Hepatocyte (in vitro differentiated cells): ENCODE measurements around the gene MACIR. TPM values are rescaled to one million over a fixed set of nuclear protein-coding genes. Genes with fewer than 3 reads are reported as not detected.

ENCODE experiments used
- DNase-seq: peaks from one replicate; pipeline ENCODE4 v3.0.0-alpha.2; 2016; ENCODE audit warnings: low spot score
- H2AFZ ChIP-seq: fragments of 200-600 bp; sonication (generic); 2 replicates; pipeline ENCODE4 v1.6.0; 2016; ENCODE audit warnings: antibody characterized with exemption, mild to moderate bottlenecking
- H3K27ac ChIP-seq: fragments of 200-600 bp; sonication (generic); 2 replicates; pipeline ENCODE4 v1.5.1; 2016; ENCODE audit warnings: mild to moderate bottlenecking
- H3K27me3 ChIP-seq: fragments of 200-600 bp; sonication (generic); 2 replicates; pipeline ENCODE4 v1.6.1; 2016
- H3K36me3 ChIP-seq: fragments of 200-600 bp; sonication (generic); replicated peaks from 2 replicates; pipeline ENCODE4 v1.5.1; 2016; ENCODE audit warnings: low read depth; ENCODE audit not compliant: insufficient read depth
- H3K4me1 ChIP-seq: fragments of 200-600 bp; sonication (generic); 2 replicates; pipeline ENCODE4 v1.5.1; 2016; ENCODE audit warnings: mild to moderate bottlenecking, moderate library complexity; ENCODE audit not compliant: insufficient read depth
- H3K4me2 ChIP-seq: fragments of 200-600 bp; sonication (generic); 2 replicates; pipeline ENCODE4 v1.6.0; 2016
- H3K4me3 ChIP-seq: fragments of 200-600 bp; sonication (generic); 2 replicates; pipeline ENCODE4 v1.5.1; 2016; ENCODE audit warnings: mild to moderate bottlenecking
- H3K79me2 ChIP-seq: fragments of 200-600 bp; sonication (generic); 2 replicates; pipeline ENCODE4 v1.6.0; 2017; ENCODE audit warnings: mild to moderate bottlenecking
- H3K9me2 ChIP-seq: fragments of 200-600 bp; sonication (generic); replicated peaks from 2 replicates; pipeline ENCODE4 v1.6.0; 2017; ENCODE audit warnings: mild to moderate bottlenecking; ENCODE audit not compliant: insufficient read depth
- H3K9me3 ChIP-seq: fragments of 200-600 bp; sonication (generic); 2 replicates; pipeline ENCODE4 v1.5.1; 2016; ENCODE audit warnings: low read depth, mild to moderate bottlenecking
- H4K20me1 ChIP-seq: fragments of 200-600 bp; sonication (generic); 2 replicates; pipeline ENCODE4 v1.6.0; 2016; ENCODE audit warnings: mild to moderate bottlenecking; ENCODE audit not compliant: insufficient read depth, poor library complexity, severe bottlenecking
- CTCF ChIP-seq: fragments of 200-600 bp; sonication (generic); IDR thresholded peaks from 2 replicates; pipeline ENCODE4 v1.5.1; 2016; ENCODE audit warnings: antibody characterized with exemption, mild to moderate bottlenecking; ENCODE audit not compliant: poor library complexity
- EZH2 ChIP-seq: fragments of 200-600 bp; sonication (generic); IDR thresholded peaks from 2 replicates; pipeline ENCODE4 v1.6.1; 2016; ENCODE audit warnings: antibody characterized with exemption, mild to moderate bottlenecking, borderline replicate concordance
- EZH2phosphoT487 ChIP-seq: fragments of 200-600 bp; sonication (generic); IDR thresholded peaks from one replicate; pipeline ENCODE4 v1.6.1; 2018; ENCODE audit warnings: antibody characterized with exemption, mild to moderate bottlenecking, low read depth, moderate library complexity; ENCODE audit not compliant: unreplicated experiment, severe bottlenecking
- WGBS: methylation state at CpG from one replicate; pipeline ENCODE4 v1.1.6; 2016; ENCODE audit warnings: low lambda C conversion rate; ENCODE audit errors: missing lambda C conversion rate; 5-methylcytosine and 5-hydroxymethylcytosine counted together
- polyA plus RNA-seq: library from polyadenylated mRNA; unstranded; fragments of >200 nt; fragmentation: Nextera tagmentation; extraction: Ambion mirVana; gene quantifications from 2 replicates; pipeline ENCODE4 v1.2.1, GENCODE V29; 2016
- total RNA-seq: library from RNA; depleted of rRNA; stranded (reverse); fragments of >200 nt; gene quantifications from 2 replicates; pipeline ENCODE4 v1.2.3, GENCODE V29; 2014

MACIR gene
- total and polyA plus RNA-seq, 2 experiments from 2014 or later: 16.5 to 25.5 TPM

GRCh38 chr5:103211576-103212561, 46.7 kb upstream of the MACIR start:
- no peak overlapping the region for H2AFZ ChIP-seq
- no peaks in the 10 kb centered on the region for H3K36me3 ChIP-seq
- H3K9me2 ChIP-seq: no peaks in the 10 kb centered on the region
- H3K4me3 ChIP-seq: no peak overlapping the region
- H3K9me3 ChIP-seq: no peaks in the 10 kb centered on the region
- TF ChIP-seq EZH2 (no peak), CTCF (no peak), EZH2phosphoT487 (no peak)
- H3K4me2 ChIP-seq: no peak overlapping the region
- no peak overlapping the region for H3K27ac ChIP-seq
- H3K4me1 ChIP-seq: no peaks in the 10 kb centered on the region
- H4K20me1 ChIP-seq: no peaks in the 10 kb centered on the region
- no peaks in the 10 kb centered on the region for H3K79me2 ChIP-seq
- WGBS: 92% methylated on average over 2 of the region's 2 CpGs
- H3K27me3 ChIP-seq: no peaks in the 10 kb centered on the region
- no peak for DNase-seq

GRCh38 chr5:103216137-103216536, 42.4 kb upstream of the MACIR start:
- 27% methylated on average over 2 of the region's 2 CpGs for WGBS

GRCh38 chr5:103216697-103217096, 41.9 kb upstream of the MACIR start:
- H3K4me2 ChIP-seq: no peak overlapping the region
- H2AFZ ChIP-seq: no peak overlapping the region
- H3K36me3 ChIP-seq: no peaks in the 10 kb centered on the region
- H3K27ac ChIP-seq: no peak overlapping the region
- no peaks in the 10 kb centered on the region for H3K9me2 ChIP-seq
- TF ChIP-seq EZH2: no peak
- no peak for TF ChIP-seq EZH2phosphoT487
- no peak for TF ChIP-seq CTCF
- H4K20me1 ChIP-seq: no peaks in the 10 kb centered on the region
- H3K27me3 ChIP-seq: no peaks in the 10 kb centered on the region
- 68% methylated on average over 2 of the region's 2 CpGs for WGBS
- H3K79me2 ChIP-seq: no peaks in the 10 kb centered on the region
- H3K9me3 ChIP-seq: no peaks in the 10 kb centered on the region
- H3K4me1 ChIP-seq: no peaks in the 10 kb centered on the region
- no peak for DNase-seq
- no peak overlapping the region for H3K4me3 ChIP-seq

More at GRCh38 chr5:103216137-103216536, 42.4 kb upstream of the MACIR start:
- Histone ChIP-seq H3K9me3 (no peaks in the 10 kb centered on the region), H4K20me1 (no peaks in the 10 kb centered on the region), H3K27me3 (no peaks in the 10 kb centered on the region), H3K4me1 (no peaks in the 10 kb centered on the region), H3K27ac (no peak overlapping the region), H2AFZ (no peak overlapping the region), H3K4me3 (no peak overlapping the region), H3K79me2 (no peaks in the 10 kb centered on the region), H3K36me3 (no peaks in the 10 kb centered on the region), H3K4me2 (no peak overlapping the region), H3K9me2 (no peaks in the 10 kb centered on the region)
- TF ChIP-seq EZH2phosphoT487: no peak
- DNase-seq: no peak

GRCh38 chr5:103217101-103217500, 41.5 kb upstream of the MACIR start:
- Histone ChIP-seq H3K9me3 (no peaks in the 10 kb centered on the region), H3K79me2 (no peaks in the 10 kb centered on the region), H2AFZ (no peak overlapping the region), H3K27ac (peak overlapping the region; percentile 78), H4K20me1 (no peaks in the 10 kb centered on the region), H3K36me3 (no peaks in the 10 kb centered on the region), H3K9me2 (no peaks in the 10 kb centered on the region), H3K27me3 (no peaks in the 10 kb centered on the region), H3K4me1 (no peaks in the 10 kb centered on the region), H3K4me3 (no peak overlapping the region), H3K4me2 (no peak overlapping the region)
- no peak for DNase-seq
- TF ChIP-seq EZH2phosphoT487 (no peak), CTCF (no peak), EZH2 (no peak)
